Measurements from ENCODE around the gene OBSCN. TPM values are rescaled to one million over a fixed set of nuclear protein-coding genes. Genes with fewer than 3 reads are reported as not detected.

OBSCN gene
- total RNA-seq, 2 donors from 2014 or later = 14.5 to 34.9 TPM

DNA sequence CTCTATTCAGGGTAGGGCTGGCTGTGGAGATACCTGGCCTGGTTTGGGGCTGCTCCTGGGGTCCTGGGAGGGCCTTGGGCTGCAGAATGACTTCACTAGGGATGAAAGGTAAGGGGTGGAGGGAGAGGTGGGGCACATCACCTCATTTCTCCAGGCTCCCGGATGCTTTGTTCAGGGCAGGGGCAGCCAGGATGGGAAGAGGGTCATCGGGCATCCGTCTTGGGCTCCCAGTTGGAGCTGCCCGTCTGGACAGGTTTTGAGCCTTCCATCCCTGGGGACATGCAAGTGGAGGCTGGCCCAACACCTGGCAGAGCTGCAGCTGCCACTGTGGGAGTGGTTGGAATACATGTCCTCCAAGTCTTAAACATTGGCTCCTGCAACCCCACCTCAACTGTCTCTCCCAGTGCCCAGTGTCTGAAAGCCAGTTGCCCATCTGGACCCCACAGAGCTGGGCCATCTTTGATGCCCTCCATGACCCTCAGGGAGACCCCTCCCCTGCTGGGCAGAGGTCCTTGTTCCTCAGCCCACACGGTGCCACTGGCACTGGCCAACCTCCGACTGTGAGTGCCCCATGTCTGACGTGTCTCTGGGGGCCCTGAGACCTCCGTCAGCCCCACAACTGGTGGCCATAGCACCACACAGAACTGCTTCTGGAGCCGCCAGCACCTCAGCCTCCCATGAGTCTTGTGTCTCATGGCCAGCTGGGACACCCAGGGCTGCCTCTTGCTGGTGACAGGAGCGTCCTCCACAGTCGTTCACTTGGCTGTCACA lies 145.9 kb downstream of the OBSCN start:
- TF ChIP-seq POLR2A (IDR thresholded peaks at IDR 0.05) = no peak
- TF ChIP-seq, protein P1, sequence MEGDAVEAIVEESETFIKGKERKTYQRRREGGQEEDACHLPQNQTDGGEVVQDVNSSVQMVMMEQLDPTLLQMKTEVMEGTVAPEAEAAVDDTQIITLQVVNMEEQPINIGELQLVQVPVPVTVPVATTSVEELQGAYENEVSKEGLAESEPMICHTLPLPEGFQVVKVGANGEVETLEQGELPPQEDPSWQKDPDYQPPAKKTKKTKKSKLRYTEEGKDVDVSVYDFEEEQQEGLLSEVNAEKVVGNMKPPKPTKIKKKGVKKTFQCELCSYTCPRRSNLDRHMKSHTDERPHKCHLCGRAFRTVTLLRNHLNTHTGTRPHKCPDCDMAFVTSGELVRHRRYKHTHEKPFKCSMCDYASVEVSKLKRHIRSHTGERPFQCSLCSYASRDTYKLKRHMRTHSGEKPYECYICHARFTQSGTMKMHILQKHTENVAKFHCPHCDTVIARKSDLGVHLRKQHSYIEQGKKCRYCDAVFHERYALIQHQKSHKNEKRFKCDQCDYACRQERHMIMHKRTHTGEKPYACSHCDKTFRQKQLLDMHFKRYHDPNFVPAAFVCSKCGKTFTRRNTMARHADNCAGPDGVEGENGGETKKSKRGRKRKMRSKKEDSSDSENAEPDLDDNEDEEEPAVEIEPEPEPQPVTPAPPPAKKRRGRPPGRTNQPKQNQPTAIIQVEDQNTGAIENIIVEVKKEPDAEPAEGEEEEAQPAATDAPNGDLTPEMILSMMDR (IDR thresholded peaks at IDR 0.05) = no peak
- H3K4me1 ChIP-seq = no peaks in the 10 kb centered on the region
- 84 to 85% methylated on average over 9 of the region's 11 CpGs for WGBS, 2 donors
- H3K4me3 ChIP-seq = no peak overlapping the region
- no peaks in the 10 kb centered on the region for H3K36me3 ChIP-seq (replicated peaks in 1 of 2; ENCODE audit: insufficient read depth in 1 of 2, low read depth in 2 of 2)
- H3K27ac ChIP-seq = no peak overlapping the region
- H3K9me3 ChIP-seq = no peaks in the 10 kb centered on the region
- ATAC-seq (no peak), DNase-seq (no peak)
- intact Hi-C loops (cut with DNase I) = no loop called here
- no peaks in the 10 kb centered on the region for H3K27me3 ChIP-seq

GRCh38 chr1:228354390-228355320 lies 146.8 kb downstream of the OBSCN start:
- 82 to 86% methylated on average over 12 to 19 of the region's 19 CpGs for WGBS, 2 donors
- intact Hi-C loops (cut with DNase I) = no loop called here
- ATAC-seq (no peak), DNase-seq (no peak)
- Histone ChIP-seq H3K36me3 (replicated peaks in 1 of 2; ENCODE audit: insufficient read depth in 1 of 2, low read depth in 2 of 2) (no peaks in the 10 kb centered on the region), H3K27me3 (no peaks in the 10 kb centered on the region), H3K27ac (no peak overlapping the region), H3K4me1 (no peaks in the 10 kb centered on the region), H3K4me3 (no peak overlapping the region), H3K9me3 (no peaks in the 10 kb centered on the region)
- TF ChIP-seq, protein P1 (IDR thresholded peaks at IDR 0.05) = no peak
- TF ChIP-seq POLR2A (IDR thresholded peaks at IDR 0.05) = no peak

- TF ChIP-seq POLR2A (IDR thresholded peaks at IDR 0.05) = no peak
- TF ChIP-seq, protein P1 (IDR thresholded peaks at IDR 0.05) = no peak
- H3K9me3 ChIP-seq = no peaks in the 10 kb centered on the region
- WGBS, 2 donors = 82% methylated on average over 8 of the region's 8 CpGs
- intact Hi-C loops (cut with DNase I) = no loop called here
- no peak overlapping the region for H3K27ac ChIP-seq
- peaks cover 18% of the 10 kb centered on the region for H3K4me1 ChIP-seq
- no peak overlapping the region for H3K4me3 ChIP-seq
- ATAC-seq (no peak), DNase-seq (no peak)
- no peaks in the 10 kb centered on the region for H3K36me3 ChIP-seq (replicated peaks in 1 of 2; ENCODE audit: insufficient read depth in 1 of 2, low read depth in 2 of 2)
- H3K27me3 ChIP-seq = no peaks in the 10 kb centered on the region
Measured at GRCh38 chr1:228356897-228357680, 149.2 kb downstream of the OBSCN start.

- no peak overlapping the region for H3K4me3 ChIP-seq
- DNase-seq (no peak), ATAC-seq (no peak)
- WGBS, 2 donors = 49 to 67% methylated on average over 4 of the region's 4 CpGs
- no peaks in the 10 kb centered on the region for H3K9me3 ChIP-seq
- H3K27me3 ChIP-seq = no peaks in the 10 kb centered on the region
- TF ChIP-seq, protein P1 (IDR thresholded peaks at IDR 0.05) = no peak
- TF ChIP-seq POLR2A (IDR thresholded peaks at IDR 0.05) = no peak
- H3K36me3 ChIP-seq (replicated peaks in 1 of 2; ENCODE audit: insufficient read depth in 1 of 2, low read depth in 2 of 2) = no peaks in the 10 kb centered on the region
- no peak overlapping the region for H3K27ac ChIP-seq
- peaks cover 18% of the 10 kb centered on the region for H3K4me1 ChIP-seq
- intact Hi-C loops (cut with DNase I) = no loop called here
Measured at GRCh38 chr1:228358039-228358763, 150.4 kb downstream of the OBSCN start.
